HepG2 (cell line): ENCODE data around the gene TMEM145. TPM values are rescaled to one million over a fixed set of nuclear protein-coding genes. Genes with fewer than 3 reads are reported as not detected.

Source experiments
- ATAC-seq: fragments of 200-7000 bp; cut with Tn5 transposase; 3 replicates; pipeline ENCODE4 v1.9.1; 2020; ENCODE audit warnings: mild to moderate bottlenecking, moderate library complexity
- BruUV-seq: library from RNA; stranded (reverse); fragments of 400-500 nt; replicated peaks from 2 replicates; lab custom pipeline; 2021; lab: Mats Ljungman, UMichigan
- CTCF ChIA-PET: fragments of 300-600 bp; formaldehyde crosslinking; extraction: SDS; loops from one replicate; lab custom pipeline; 2021; ENCODE audit warnings: low total read pairs, inconsistent platforms, low intra/inter-chr PET ratio; lab: Yijun Ruan, JAX
- POLR2A ChIA-PET: fragments of 350-600 bp; sonication (Branson Sonifier 250); formaldehyde crosslinking; loops from one replicate; lab custom pipeline; 2020; ENCODE audit warnings: antibody characterized with exemption, inconsistent platforms; lab: Yijun Ruan, JAX
- DNase-seq: peaks from one replicate; pipeline ENCODE4 v3.0.0-alpha.2; 2015; ENCODE audit warnings: low spot score
- FAIRE-seq: peaks from 3 replicates; lab custom pipeline; 2011; peaks lifted over from hg19 to GRCh38; lab: Jason Lieb, UNC
- H2AFZ ChIP-seq: one replicate; pipeline ENCODE4 v1.6.1; 2011; ENCODE audit warnings: low read length, inconsistent platforms
- H3K27ac ChIP-seq: fragments of 300-600 bp; 3 replicates; pipeline ENCODE4 v1.8.0; 2011; ENCODE audit warnings: mixed run types, mild to moderate bottlenecking, mixed read lengths, low read length, inconsistent platforms; ENCODE audit not compliant: insufficient read depth; ENCODE audit errors: extremely low read length
- H3K27me3 ChIP-seq, 2 experiments: fragments of 200-600 bp in 1 of 2; 2 replicates in 1 of 2; 3 replicates in 1 of 2; pipeline versions ENCODE4 v1.6.0 to v1.8.0; 2011; ENCODE audit warnings: low read length in 2 of 2, mild to moderate bottlenecking in 2 of 2, moderate library complexity in 2 of 2, inconsistent platforms in 1 of 2; ENCODE audit not compliant: insufficient read depth in 2 of 2, control insufficient read depth in 1 of 2
- H3K36me3 ChIP-seq, 2 experiments: fragments of 200-600 bp in 1 of 2; replicated peaks in 1 of 2; 2 replicates in 1 of 2; 3 replicates in 1 of 2; pipeline versions ENCODE4 v1.5.1 to v1.8.0; 2011; ENCODE audit warnings: low read length in 2 of 2, inconsistent platforms in 1 of 2; ENCODE audit not compliant: insufficient read depth in 2 of 2, control insufficient read depth in 1 of 2
- H3K4me1 ChIP-seq: 2 replicates; pipeline ENCODE4 v1.5.1; 2012; ENCODE audit warnings: low read length, inconsistent platforms; ENCODE audit not compliant: insufficient read depth
- H3K4me2 ChIP-seq: 2 replicates; pipeline ENCODE4 v1.6.0; 2011; ENCODE audit warnings: low read depth, low read length, inconsistent platforms
- H3K4me3 ChIP-seq, 3 experiments: fragments of 200-600 bp in 1 of 3; sonication (generic), shearing (Covaris generic) in 1 of 3; replicated peaks in 1 of 3; 2 replicates each; pipeline ENCODE4 v1.5.1; 2011 to 2016; ENCODE audit warnings: low read length in 3 of 3, inconsistent platforms in 2 of 3, low read depth in 2 of 3, mild to moderate bottlenecking in 2 of 3, control low read depth in 1 of 3, mixed read lengths in 1 of 3; ENCODE audit not compliant: insufficient read depth in 1 of 3
- H3K79me2 ChIP-seq: one replicate; pipeline ENCODE4 v1.6.1; 2011; ENCODE audit warnings: low read length, inconsistent platforms; ENCODE audit not compliant: insufficient read depth
- H3K9ac ChIP-seq: 2 replicates; pipeline ENCODE4 v1.6.0; 2011; ENCODE audit warnings: mild to moderate bottlenecking, low read depth, low read length, inconsistent platforms; ENCODE audit not compliant: insufficient read depth
- H3K9me3 ChIP-seq: 2 replicates; pipeline ENCODE4 v1.5.1; 2012; ENCODE audit warnings: mild to moderate bottlenecking, low read length
- H4K20me1 ChIP-seq: 2 replicates; pipeline ENCODE4 v1.6.0; 2011; ENCODE audit warnings: inconsistent platforms, mild to moderate bottlenecking, low read length, moderate library complexity; ENCODE audit not compliant: insufficient read depth
- DMAP1 ChIP-seq: IDR thresholded peaks from 2 replicates; pipeline ENCODE4 v1.6.1; 2016
- FOSL1 ChIP-seq: sonication (generic); formaldehyde crosslinking; IDR thresholded peaks from 2 replicates; pipeline ENCODE4 v1.9.0; 2021; ENCODE audit warnings: missing genetic modification reagents, borderline replicate concordance
- JUNB ChIP-seq: sonication (generic); formaldehyde crosslinking; IDR thresholded peaks from 2 replicates; pipeline ENCODE4 v1.8.0; 2022; ENCODE audit warnings: missing genetic modification reagents, mild to moderate bottlenecking, borderline replicate concordance
- MEIS2 ChIP-seq: sonication (generic); formaldehyde crosslinking; IDR thresholded peaks from 2 replicates; pipeline ENCODE4 v1.9.0; 2021; ENCODE audit warnings: mild to moderate bottlenecking, missing genetic modification reagents
- MIER3 ChIP-seq: IDR thresholded peaks from 2 replicates; pipeline ENCODE4 v1.6.1; 2016; ENCODE audit warnings: missing compliant biosample characterization, borderline replicate concordance
- NFAT5 ChIP-seq: sonication (generic); formaldehyde crosslinking; IDR thresholded peaks from 2 replicates; pipeline ENCODE4 v1.4.0; 2020; ENCODE audit warnings: missing genetic modification reagents
- NR2C2 ChIP-seq: sonication (generic); formaldehyde crosslinking; IDR thresholded peaks from 2 replicates; pipeline ENCODE4 v1.4.0; 2020; ENCODE audit warnings: missing genetic modification reagents, mild to moderate bottlenecking, moderate library complexity, borderline replicate concordance
- POLR2AphosphoS2 ChIP-seq: IDR thresholded peaks from 2 replicates; pipeline ENCODE4 v1.6.1; 2011; ENCODE audit warnings: low read depth, low read length, improper control_type of control experiment
- RBAK ChIP-seq: sonication (generic); formaldehyde crosslinking; IDR thresholded peaks from 2 replicates; pipeline ENCODE4 v1.5.1; 2020; ENCODE audit warnings: mild to moderate bottlenecking, missing genetic modification reagents
- SAFB2 ChIP-seq: sonication (generic); formaldehyde crosslinking; IDR thresholded peaks from 2 replicates; pipeline ENCODE4 v1.5.1; 2020; ENCODE audit warnings: missing genetic modification reagents, low read depth, mild to moderate bottlenecking, borderline replicate concordance
- SALL1 ChIP-seq: sonication (generic); formaldehyde crosslinking; IDR thresholded peaks from 2 replicates; pipeline ENCODE4 v1.8.0; 2022; ENCODE audit warnings: mild to moderate bottlenecking, missing genetic modification reagents
- ZBTB42 ChIP-seq: sonication (generic); formaldehyde crosslinking; IDR thresholded peaks from 2 replicates; pipeline ENCODE4 v1.5.0; 2020; ENCODE audit warnings: mild to moderate bottlenecking, missing genetic modification reagents
- ZNF34 ChIP-seq: sonication (generic); formaldehyde crosslinking; IDR thresholded peaks from 2 replicates; pipeline ENCODE4 v1.4.0; 2020; ENCODE audit warnings: mild to moderate bottlenecking, missing genetic modification reagents, borderline replicate concordance
- ZNF501 ChIP-seq: sonication (generic); formaldehyde crosslinking; IDR thresholded peaks from 2 replicates; pipeline ENCODE4 v1.5.1; 2020; ENCODE audit warnings: mild to moderate bottlenecking, moderate library complexity, missing genetic modification reagents
- ZNF605 ChIP-seq: sonication (generic); formaldehyde crosslinking; IDR thresholded peaks from 2 replicates; pipeline ENCODE4 v1.8.0; 2022; ENCODE audit warnings: mild to moderate bottlenecking, missing genetic modification reagents
- ZNF746 ChIP-seq: sonication (generic); formaldehyde crosslinking; IDR thresholded peaks from 2 replicates; pipeline ENCODE4 v1.8.0; 2022; ENCODE audit warnings: mild to moderate bottlenecking, missing genetic modification reagents
- WGBS: methylation state at CpG from one replicate; pipeline ENCODE4 v1.1.6; 2017; ENCODE audit warnings: low lambda C conversion rate; 5-methylcytosine and 5-hydroxymethylcytosine counted together
- in situ Hi-C: cut with HindIII; loops from 2 replicates; pipeline ENCODE4 v1.10.0; 2017; ENCODE audit warnings: low pct_unique_long_range_greater_than_20kb; ENCODE audit not compliant: extremely low pct_ligation_motif_present
- intact Hi-C: fragments of 100-400 bp; cut with micrococcal nuclease; formaldehyde crosslinking; loops from one replicate; pipeline ENCODE4 v1.10.0; 2022; ENCODE audit not compliant: unreplicated experiment
- polyA plus RNA-seq, 8 experiments: library from polyadenylated mRNA; depleted of rRNA in 3 of 8; stranded (reverse) in 7 of 8; unstranded in 1 of 8; fragments of >200 nt; fragmentation: Illumina TruSeq in 4 of 8; extraction: Trizol in 4 of 8; gene quantifications; 2 replicates each; pipeline versions ENCODE4 v1.2.1 to v1.2.3, GENCODE V29; 2011 to 2016; ENCODE audit warnings: low read depth in 4 of 8, missing spikeins in 1 of 8, mixed read lengths in 1 of 8; ENCODE audit not compliant: insufficient read depth in 1 of 8
- total RNA-seq, 5 experiments: library from RNA; depleted of rRNA; stranded (reverse); fragments of >200 nt; fragmentation: Illumina TruSeq; extraction: Trizol; gene quantifications; 2 replicates each; pipeline ENCODE4 v1.2.3, GENCODE V29; 2016; ENCODE audit warnings: low read depth in 1 of 5
- TF ChIP-seq, protein P1 (sequence below): sonication (generic); formaldehyde crosslinking; conservative IDR thresholded peaks from 2 replicates; pipeline ENCODE4 v1.4.0; 2020; ENCODE audit warnings: missing genetic modification reagents

Gene TMEM145
- total and polyA plus RNA-seq, 2 of the 13 experiments (the other 11 are each of a cell fraction or from before 2014, with no cell fraction given), result 0.07 to 5.1 TPM

DNA sequence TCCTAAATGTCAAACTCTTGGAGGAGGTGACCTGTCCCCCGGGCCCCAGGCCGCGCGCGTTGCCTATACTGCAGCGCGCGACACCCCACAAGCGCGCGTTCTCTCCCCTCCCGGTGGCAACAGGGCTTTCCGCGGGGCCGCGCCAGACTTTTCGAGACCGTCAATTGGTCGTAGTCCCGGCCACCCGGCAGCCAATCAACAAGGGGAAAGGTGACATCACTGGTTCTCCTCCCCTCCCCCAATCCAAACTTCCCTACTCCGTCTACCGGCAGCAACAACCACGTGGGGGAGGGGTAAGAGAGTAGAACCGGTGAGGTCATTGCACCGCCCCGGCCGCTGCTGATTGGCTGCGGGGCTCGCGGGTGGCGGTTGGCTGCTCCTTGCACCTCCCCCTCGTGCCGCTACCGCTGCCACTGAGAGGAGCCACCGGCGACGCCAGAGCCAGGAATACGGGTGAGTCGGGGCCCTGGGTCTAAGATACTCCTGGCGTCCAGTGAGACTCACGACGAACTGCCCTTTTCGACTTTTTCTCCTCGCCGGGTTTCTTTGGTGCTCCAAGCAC, 44.9 kb upstream of the TMEM145 start:
- ATAC-seq (peak; percentile 68), DNase-seq (peak; percentile 98), FAIRE-seq (no peak)
- Histone ChIP-seq H3K36me3 (peaks cover 0 to 5% of the 10 kb centered on the region in 2 experiments; a peak in 2 of 5 replicates), H3K9ac (peak overlapping the region; percentile 97), H3K27ac (peak overlapping the region; percentile 96), H3K27me3 (no peaks in the 10 kb centered on the region; a peak in 1 of 5 replicates), H3K4me3 (peak overlapping the region; percentile 59 to 81 (median 81)), H3K79me2 (peaks cover 19% of the 10 kb centered on the region), H3K4me2 (peak overlapping the region; percentile 99), H3K9me3 (no peaks in the 10 kb centered on the region), H4K20me1 (no peaks in the 10 kb centered on the region), H3K4me1 (peaks cover 29% of the 10 kb centered on the region), H2AFZ (peak overlapping the region; percentile 71)
- CTCF ChIA-PET, result no interaction called here
- POLR2A ChIA-PET, result interaction anchor here (1.0 to 1.3 kb wide), 4 partner anchors 13 to 26 kb away, joined by 3 to 7 read pairs (median 3); partner anchors contain the start of gene GSK3A
- no TSS peak for BruUV-seq
- in situ Hi-C loops, result no loop called here
- intact Hi-C loops, result loop anchor here (1.0 kb wide), 2 partner anchors 12 to 24 kb away; no protein-coding TSS in a partner anchor
- 0% methylated on average over 4 of the region's 46 CpGs for WGBS
- TF ChIP-seq SALL1 (CRISPR knock-in tag), result peak; percentile 37
- peak; percentile 42; the same call in 1 of the 2 replicates for TF ChIP-seq DMAP1 (CRISPR knock-in tag)
- TF ChIP-seq FOSL1 (CRISPR knock-in tag), result no peak
- TF ChIP-seq POLR2AphosphoS2, result 0 out of 2 replicates have a peak, but pooled peaks have one; percentile 48
- no peak for TF ChIP-seq RBAK
- 0 out of 2 replicates have a peak, but pooled peaks have one; percentile 28 for TF ChIP-seq ZNF746 (CRISPR knock-in tag)
- no peak for TF ChIP-seq NFAT5 (CRISPR knock-in tag)
- no peak for TF ChIP-seq NR2C2
- TF ChIP-seq ZNF605, result no peak
- no peak for TF ChIP-seq ZNF34 (CRISPR knock-in tag)
- no peak; the same call in 1 of the 2 replicates for TF ChIP-seq ZNF501
- TF ChIP-seq, protein P1, sequence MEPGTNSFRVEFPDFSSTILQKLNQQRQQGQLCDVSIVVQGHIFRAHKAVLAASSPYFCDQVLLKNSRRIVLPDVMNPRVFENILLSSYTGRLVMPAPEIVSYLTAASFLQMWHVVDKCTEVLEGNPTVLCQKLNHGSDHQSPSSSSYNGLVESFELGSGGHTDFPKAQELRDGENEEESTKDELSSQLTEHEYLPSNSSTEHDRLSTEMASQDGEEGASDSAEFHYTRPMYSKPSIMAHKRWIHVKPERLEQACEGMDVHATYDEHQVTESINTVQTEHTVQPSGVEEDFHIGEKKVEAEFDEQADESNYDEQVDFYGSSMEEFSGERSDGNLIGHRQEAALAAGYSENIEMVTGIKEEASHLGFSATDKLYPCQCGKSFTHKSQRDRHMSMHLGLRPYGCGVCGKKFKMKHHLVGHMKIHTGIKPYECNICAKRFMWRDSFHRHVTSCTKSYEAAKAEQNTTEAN, result 0 out of 2 replicates have a peak, but pooled peaks have one; percentile 32
- TF ChIP-seq MEIS2, result no peak
- peak; percentile 46; the same call in 1 of the 2 replicates for TF ChIP-seq MIER3 (CRISPR knock-in tag)
- no peak for TF ChIP-seq ZBTB42
- no peak for TF ChIP-seq SAFB2
- TF ChIP-seq JUNB (CRISPR knock-in tag), result no peak
